HG03354 (cell line): Measurements from ENCODE around the gene PSEN2.

Experiments
- ATAC-seq: cut with Tn5 transposase; IDR thresholded peaks from one replicate; pipeline ENCODE4 v1.9.1; 2021; ENCODE audit warnings: mild to moderate bottlenecking; ENCODE audit not compliant: unreplicated experiment, poor library complexity, severe bottlenecking

The PSEN2 gene

GRCh38 chr1:226942392-226942791 lies 72.0 kb downstream of the PSEN2 start:
- ATAC-seq: no peak

- no peak for ATAC-seq
Measured at GRCh38 chr1:226943156-226943555, 72.7 kb downstream of the PSEN2 start.

GRCh38 chr1:226943927-226944326 lies 73.5 kb downstream of the PSEN2 start:
- ATAC-seq: no peak

GRCh38 chr1:226945106-226945857 lies 74.9 kb downstream of the PSEN2 start:
- no peak for ATAC-seq
